ENCODE measurements around the gene PPP2R5E. TPM values are rescaled to one million over a fixed set of nuclear protein-coding genes. Genes with fewer than 3 reads are reported as not detected.

The PPP2R5E gene
- total and polyA plus RNA-seq, 9 of the 15 experiments (the other 6 are each of a cell fraction or from before 2014, with no cell fraction given), result 4.2 to 30.3 (median 11.0) TPM

- Histone ChIP-seq H3K9ac (ENCODE audit: insufficient read depth in 1 of 2, low read depth in 2 of 2, low read length in 2 of 2) (no peak overlapping the region; a peak in 1 of 4 replicates), H3K4me2 (ENCODE audit: insufficient read depth, low read length) (no peak overlapping the region), H2AFZ (ENCODE audit: low read depth, low read length) (no peak overlapping the region), H3K9me1 (ENCODE audit: control insufficient read depth, insufficient read depth, low read length) (no peaks in the 10 kb centered on the region), H3K27me3 (ENCODE audit: control insufficient read depth in 2 of 2, insufficient read depth in 2 of 2, low read length in 2 of 2) (no peaks in the 10 kb centered on the region), H3K36me3 (ENCODE audit: control insufficient read depth, insufficient read depth, low read length) (peaks cover 10% of the 10 kb centered on the region; the same call in 2 of the 3 replicates), H3K4me1 (replicated peaks in 1 of 2; ENCODE audit: control insufficient read depth in 2 of 2, insufficient read depth in 2 of 2, low read length in 2 of 2) (peaks cover 0 to 23% of the 10 kb centered on the region in 2 experiments; a peak in 3 of 5 replicates), H3K79me2 (ENCODE audit: control insufficient read depth, insufficient read depth, low read length) (peaks cover 67% of the 10 kb centered on the region), H3K9me3 (replicated peaks; ENCODE audit: control insufficient read depth, insufficient read depth, low read depth, low read length) (no peaks in the 10 kb centered on the region), H3K4me3 (no peak overlapping the region), H3K27ac (ENCODE audit: extremely low read depth, low read depth, low read length) (peak overlapping the region; percentile 82; the same call in 2 of the 3 replicates), H4K20me1 (replicated peaks; ENCODE audit: control insufficient read depth, insufficient read depth, low read length) (no peaks in the 10 kb centered on the region)
- BruUV-seq (replicated peaks), result no TSS peak
- intact Hi-C loops (cut with micrococcal nuclease) (no loop called here), in situ Hi-C loops (cut with MboI) (no loop called here)
- TF ChIP-seq ZNF12 (CRISPR knock-in tag; IDR thresholded peaks at IDR 0.05) (no peak), FOXO4 (CRISPR knock-in tag; IDR thresholded peaks at IDR 0.05) (no peak), BDP1 (IDR thresholded peaks at IDR 0.05; ENCODE audit: insufficient read depth, insufficient read length) (no peak), SAP30 (IDR thresholded peaks at IDR 0.05; ENCODE audit: borderline replicate concordance, insufficient read depth, low read depth, low read length, poor library complexity, severe bottlenecking) (no peak)
- POLR2A ChIA-PET, result no interaction called here
- ATAC-seq (no peak), DNase-seq (ENCODE audit: extremely low read depth in 1 of 4, low spot score in 3 of 4) (no peak), FAIRE-seq (no peak)
- 88% methylated on average over 2 of the region's 3 CpGs for WGBS (ENCODE audit: insufficient coverage, low coverage, missing lambda C conversion rate)
- CTCF ChIA-PET (ENCODE audit: low intra/inter-chr PET ratio), result no interaction called here
Measured at GRCh38 chr14:63452796-63453195, 90.4 kb downstream of the PPP2R5E start.

GRCh38 chr14:63448841-63449240, 94.3 kb downstream of the PPP2R5E start:
- H3K4me3 ChIP-seq, result no peak overlapping the region
- no peaks in the 10 kb centered on the region for H3K27me3 ChIP-seq (ENCODE audit: control insufficient read depth in 2 of 2, insufficient read depth in 2 of 2, low read length in 2 of 2)
- H3K9ac ChIP-seq (ENCODE audit: insufficient read depth in 1 of 2, low read depth in 2 of 2, low read length in 2 of 2), result no peak overlapping the region
- DNase-seq (ENCODE audit: extremely low read depth in 1 of 4, low spot score in 3 of 4) (no peak), FAIRE-seq (no peak), ATAC-seq (no peak)
- H4K20me1 ChIP-seq (replicated peaks; ENCODE audit: control insufficient read depth, insufficient read depth, low read length), result no peaks in the 10 kb centered on the region
- peaks cover 10% of the 10 kb centered on the region; the same call in 2 of the 3 replicates for H3K36me3 ChIP-seq (ENCODE audit: control insufficient read depth, insufficient read depth, low read length)
- in situ Hi-C loops (cut with MboI) (no loop called here), intact Hi-C loops (cut with micrococcal nuclease) (no loop called here)
- no peaks in the 10 kb centered on the region for H3K9me3 ChIP-seq (replicated peaks; ENCODE audit: control insufficient read depth, insufficient read depth, low read depth, low read length)
- no peaks in the 10 kb centered on the region for H3K9me1 ChIP-seq (ENCODE audit: control insufficient read depth, insufficient read depth, low read length)
- WGBS (ENCODE audit: insufficient coverage, low coverage, missing lambda C conversion rate), result 94% methylated on average over 3 of the region's 3 CpGs
- no TSS peak for BruUV-seq (replicated peaks)
- CTCF ChIA-PET (ENCODE audit: low intra/inter-chr PET ratio), result no interaction called here
- no peak overlapping the region for H2AFZ ChIP-seq (ENCODE audit: low read depth, low read length)
- TF ChIP-seq OTX1 (CRISPR knock-in tag; IDR thresholded peaks at IDR 0.05), result no peak
- TF ChIP-seq CHD4 (IDR thresholded peaks at IDR 0.05; ENCODE audit: insufficient read depth, insufficient replicate concordance, low read depth, low read length, poor library complexity, severe bottlenecking), result no peak
- TF ChIP-seq KLF16 (IDR thresholded peaks at IDR 0.05), result no peak
- no peak overlapping the region for H3K27ac ChIP-seq (ENCODE audit: extremely low read depth, low read depth, low read length)
- POLR2A ChIA-PET, result no interaction called here
- peaks cover 36% of the 10 kb centered on the region for H3K79me2 ChIP-seq (ENCODE audit: control insufficient read depth, insufficient read depth, low read length)
- no peak overlapping the region for H3K4me2 ChIP-seq (ENCODE audit: insufficient read depth, low read length)
- H3K4me1 ChIP-seq (replicated peaks in 1 of 2; ENCODE audit: control insufficient read depth in 2 of 2, insufficient read depth in 2 of 2, low read length in 2 of 2), result peaks cover 0 to 8% of the 10 kb centered on the region in 2 experiments; a peak in 2 of 5 replicates
